Measurements from ENCODE around the gene YPEL4.
"Not testable (repeated sequence)": the region's sequence is repeated elsewhere in the genome, so short reads cannot be mapped to it uniquely, and the experiment has no call there.

The YPEL4 gene, protein sequence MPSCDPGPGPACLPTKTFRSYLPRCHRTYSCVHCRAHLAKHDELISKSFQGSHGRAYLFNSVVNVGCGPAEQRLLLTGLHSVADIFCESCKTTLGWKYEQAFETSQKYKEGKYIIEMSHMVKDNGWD

DNA sequence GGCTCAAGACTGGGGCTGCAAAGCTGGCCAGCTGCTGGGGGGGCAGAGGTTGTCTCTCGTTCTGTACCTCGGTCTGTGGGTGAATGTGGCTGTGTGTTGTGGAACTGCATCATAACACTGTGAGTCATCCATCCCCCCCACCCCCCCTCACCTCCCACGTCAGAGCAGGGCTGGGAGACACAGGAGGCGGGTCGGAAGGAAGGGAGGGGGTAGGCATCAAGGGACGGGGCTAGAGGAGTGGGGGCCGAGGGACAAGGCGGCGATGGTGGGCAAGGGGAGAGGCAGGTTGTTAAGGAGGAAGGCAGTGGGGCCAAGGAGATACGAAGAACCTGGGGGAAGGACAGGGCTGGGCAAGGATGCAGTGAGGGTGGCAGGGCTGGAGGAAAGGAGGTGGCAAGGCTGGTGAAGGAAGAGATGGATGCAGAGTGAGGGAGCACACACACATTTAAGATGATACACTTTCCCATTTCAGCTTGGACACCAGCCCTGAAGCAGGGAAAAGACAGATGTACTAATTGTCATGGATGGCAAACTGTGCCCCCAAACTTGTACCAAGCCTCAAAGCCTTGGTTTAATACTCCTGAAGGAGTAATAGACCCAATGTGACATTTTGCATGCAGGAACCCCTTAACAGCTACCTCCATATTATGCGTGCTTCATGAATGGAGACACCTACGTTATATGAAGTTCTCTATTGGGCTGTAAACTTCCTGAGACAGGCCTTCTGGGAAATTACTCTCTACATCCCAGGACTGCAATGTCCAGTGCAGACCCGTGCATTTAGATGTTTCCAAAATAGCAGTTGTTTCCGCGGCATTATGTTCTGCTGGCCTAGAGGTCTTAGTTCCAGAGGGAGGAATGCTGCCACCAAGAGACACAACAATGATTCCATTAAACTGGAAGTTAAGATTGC, at the start of gene YPEL4:
YPEL4 (minus strand) TSS at position 87 of the 913 bp plus-strand sequence. CDS start 2,805 bp downstream, outside the sequence.
- peak; percentile 39 to 74 (median 70) for DNase-seq

DNA sequence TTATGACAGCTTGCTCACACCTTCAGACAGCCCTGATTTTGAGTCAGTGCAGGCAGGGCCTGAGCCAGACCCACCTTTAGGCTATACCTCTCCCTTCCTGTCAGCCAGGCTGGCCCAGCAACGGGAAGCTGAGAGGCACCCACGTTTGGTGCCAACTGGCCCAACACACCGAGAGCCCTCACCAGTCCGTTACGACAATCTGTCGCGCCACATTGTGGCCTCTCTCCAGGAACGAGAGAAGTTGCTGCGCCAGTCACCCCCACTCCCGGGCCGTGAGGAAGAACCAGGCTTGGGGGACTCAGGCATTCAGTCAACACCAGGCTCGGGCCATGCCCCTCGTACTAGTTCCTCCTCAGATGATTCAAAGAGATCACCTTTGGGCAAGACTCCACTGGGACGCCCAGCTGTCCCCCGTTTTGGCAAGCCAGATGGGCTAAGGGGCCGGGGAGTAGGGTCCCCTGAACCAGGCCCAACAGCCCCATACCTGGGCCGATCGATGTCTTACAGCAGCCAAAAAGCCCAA, 49.2 kb upstream of the YPEL4 start:
- no peak for DNase-seq

DNA sequence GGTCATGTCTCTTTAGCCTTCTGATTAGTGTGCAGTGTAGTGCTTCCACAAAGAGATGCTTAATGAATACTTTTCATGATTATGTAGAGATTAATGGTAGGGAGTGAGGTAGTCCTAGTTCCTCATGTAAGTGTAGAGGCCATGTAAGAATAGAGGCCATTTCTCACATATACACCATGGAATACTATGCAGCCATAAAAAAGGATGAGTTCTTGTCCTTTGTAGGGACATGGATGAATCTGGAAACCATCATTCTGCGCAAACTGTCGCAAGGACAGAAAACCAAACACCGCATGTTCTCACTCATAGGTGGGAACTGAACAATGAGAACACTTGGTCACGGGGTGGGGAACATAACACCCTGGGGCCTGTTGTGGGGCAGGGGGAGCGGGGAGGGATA, 40.8 kb upstream of the YPEL4 start:
- DNase-seq = not testable (repeated sequence)

DNA sequence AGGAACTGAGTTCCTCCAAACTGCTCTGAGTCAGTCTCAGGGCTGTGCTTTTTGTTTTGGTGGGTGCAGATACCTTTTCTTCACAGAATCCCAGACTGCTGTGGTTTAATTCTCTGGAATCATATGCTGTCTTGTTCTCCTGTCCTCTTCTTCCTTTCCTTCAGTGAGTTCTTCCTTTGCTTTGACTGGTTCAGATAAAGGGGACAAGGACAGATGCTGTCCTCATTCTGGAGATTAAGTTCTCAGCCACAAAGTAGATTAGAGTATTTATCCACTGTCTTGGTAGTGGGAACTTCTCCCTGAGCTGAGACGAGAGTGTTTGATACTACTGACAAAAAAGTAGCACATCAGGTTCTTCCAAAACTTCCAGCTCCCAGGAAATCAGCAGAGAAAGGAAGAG, 31.5 kb upstream of the YPEL4 start:
- no peak for DNase-seq

DNA sequence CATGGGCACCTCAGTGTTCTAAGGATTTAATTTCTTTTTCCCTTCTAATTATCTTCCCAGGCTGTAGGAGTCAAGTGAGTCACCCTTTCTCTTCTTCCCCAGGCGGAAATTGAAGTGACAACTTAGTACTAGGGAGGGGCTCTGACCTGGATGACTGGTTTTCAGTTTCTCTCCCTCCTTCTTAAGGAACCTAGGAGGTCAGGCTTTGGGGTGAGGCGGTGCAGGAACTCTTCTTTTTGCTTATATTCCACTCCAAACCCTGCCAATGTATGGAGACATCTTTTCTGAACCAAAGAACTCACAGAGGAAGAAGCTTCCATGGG, 30.8 kb upstream of the YPEL4 start:
- no peak for DNase-seq

DNA sequence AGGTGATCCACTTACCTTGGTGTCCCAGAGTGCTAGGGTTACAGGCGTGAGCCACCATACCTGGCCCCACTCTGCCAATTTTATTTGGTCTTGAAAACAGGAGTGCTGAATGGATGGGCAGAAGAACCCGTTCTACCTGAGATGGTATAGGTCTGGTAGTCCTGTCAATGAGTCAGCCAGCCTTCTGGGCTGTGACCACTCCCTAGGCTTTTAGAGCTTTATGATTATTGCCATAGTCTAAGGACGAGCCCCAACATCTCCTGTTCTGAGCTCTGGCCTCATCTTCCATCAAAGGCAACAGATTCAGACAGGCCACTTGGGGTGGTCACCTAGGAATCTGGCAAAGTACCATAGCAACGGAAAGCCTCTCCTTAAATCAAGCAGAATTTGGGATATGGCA, 29.7 kb upstream of the YPEL4 start:
- DNase-seq = no peak

DNA sequence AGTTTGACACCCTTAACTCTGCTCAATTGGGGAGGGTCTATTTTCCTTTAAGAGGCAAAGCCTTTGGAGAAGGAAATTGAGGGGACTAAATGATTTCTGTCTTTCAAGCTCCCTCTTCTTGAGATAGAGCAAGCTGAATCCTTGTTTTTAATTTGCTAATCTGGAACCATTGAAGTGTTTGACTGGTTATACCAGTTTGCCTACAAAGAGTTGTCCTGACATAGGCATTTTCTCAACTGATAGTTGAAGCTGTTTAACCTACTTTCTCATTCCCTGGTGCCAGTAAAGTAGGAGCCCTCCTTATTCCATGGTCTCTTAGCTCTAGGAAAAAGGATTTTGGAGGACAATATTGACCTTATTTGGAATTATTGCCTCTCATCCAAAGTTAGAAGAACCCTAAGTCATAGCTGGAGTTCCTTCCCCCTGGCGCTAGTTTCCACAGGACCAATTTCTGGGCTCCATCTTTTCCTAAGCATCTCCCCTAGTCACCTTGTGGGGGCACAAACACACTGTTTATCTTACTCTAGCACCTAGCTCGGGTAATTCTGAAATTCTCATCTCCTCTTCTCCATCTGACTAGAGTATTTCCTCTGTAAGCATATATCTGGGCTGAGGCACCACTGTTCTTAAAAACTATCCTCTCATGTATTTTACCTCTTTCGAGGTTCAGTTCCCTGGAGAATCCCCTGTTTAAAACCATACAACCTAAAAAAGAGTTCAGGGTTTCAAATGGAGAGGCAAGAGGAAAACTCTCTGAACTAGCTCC, 25.6 kb upstream of the YPEL4 start:
- no peak for DNase-seq

DNA sequence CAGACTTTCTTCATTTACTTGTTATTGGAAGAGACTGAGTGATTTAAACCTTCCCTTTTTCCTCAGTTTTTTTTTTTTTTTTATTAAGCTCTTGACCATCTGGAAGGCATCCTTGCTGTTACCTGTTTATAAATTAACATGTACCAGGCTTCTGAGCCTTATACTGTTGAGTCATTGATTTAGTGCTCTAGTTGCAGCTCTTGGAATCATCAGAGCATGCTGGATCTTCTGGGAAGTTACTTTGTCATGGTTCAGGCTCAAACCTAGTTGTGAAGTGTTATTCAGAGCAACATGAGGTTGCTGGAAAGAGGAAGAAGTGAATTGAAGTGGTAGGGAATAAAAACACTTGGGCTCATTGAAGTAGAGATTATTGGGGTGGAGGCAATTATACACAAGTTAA, 24.5 kb upstream of the YPEL4 start:
- no peak for DNase-seq

DNA sequence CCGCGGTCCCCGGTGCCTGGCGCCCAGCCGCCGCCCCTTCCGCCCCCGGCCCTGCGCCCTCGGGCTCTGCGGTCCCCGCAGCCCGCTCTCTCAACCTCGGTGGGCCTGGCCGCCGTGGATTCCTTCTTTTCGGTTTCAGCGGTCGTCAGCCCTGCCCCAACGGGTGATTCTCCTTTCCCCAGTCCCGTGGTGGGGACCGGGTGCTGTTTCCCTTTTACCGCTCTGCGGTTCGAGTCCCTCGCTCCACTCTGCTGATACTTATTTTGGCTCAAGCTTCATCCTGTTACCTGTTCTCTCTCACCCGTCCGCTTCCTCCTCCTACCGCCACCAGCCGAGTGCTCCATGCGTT, 18.7 kb upstream of the YPEL4 start:
- peak in 1 of 4 experiments; percentile 26 for DNase-seq

DNA sequence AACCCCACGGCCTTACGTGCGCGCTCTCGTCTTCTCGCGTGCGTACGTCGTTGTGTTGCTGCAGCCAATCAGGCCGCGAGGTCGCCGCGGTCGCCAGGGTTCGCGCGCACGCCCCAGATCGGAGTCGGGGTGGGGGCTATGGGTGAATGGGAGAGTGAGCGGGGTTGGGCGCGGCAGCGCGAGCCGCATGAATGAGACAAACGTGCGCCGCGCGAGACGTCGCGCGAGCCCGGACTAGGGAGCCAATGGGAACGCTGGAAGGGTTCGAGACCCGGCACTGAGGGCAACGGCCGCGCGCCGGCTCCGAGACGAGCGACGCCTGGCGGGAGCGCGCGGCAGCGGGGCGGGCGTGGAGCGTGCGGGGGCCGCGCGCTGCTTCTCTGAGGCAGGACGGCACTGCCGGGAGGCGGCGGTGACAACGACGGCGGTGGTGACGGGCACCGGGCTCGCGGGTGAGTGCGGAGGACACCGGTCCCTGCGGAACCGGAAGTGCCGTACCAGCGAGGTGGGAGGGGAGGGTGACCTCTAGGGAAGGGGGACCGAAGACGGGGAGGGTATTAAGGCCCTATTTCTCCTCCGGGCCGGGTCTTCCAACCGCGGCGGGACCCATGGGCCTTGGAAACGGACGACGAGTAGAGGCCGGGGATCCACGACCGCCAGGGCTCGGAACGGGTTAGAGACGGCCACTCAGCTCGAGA, 18.2 kb upstream of the YPEL4 start, which contains the start of gene ZDHHC5:
ZDHHC5 (plus strand) TSS at position 379 of the 698 bp plus-strand sequence. CDS start 4,977 bp downstream, outside the sequence.
- DNase-seq = peak; percentile 97 to 99 (median 98)

DNA sequence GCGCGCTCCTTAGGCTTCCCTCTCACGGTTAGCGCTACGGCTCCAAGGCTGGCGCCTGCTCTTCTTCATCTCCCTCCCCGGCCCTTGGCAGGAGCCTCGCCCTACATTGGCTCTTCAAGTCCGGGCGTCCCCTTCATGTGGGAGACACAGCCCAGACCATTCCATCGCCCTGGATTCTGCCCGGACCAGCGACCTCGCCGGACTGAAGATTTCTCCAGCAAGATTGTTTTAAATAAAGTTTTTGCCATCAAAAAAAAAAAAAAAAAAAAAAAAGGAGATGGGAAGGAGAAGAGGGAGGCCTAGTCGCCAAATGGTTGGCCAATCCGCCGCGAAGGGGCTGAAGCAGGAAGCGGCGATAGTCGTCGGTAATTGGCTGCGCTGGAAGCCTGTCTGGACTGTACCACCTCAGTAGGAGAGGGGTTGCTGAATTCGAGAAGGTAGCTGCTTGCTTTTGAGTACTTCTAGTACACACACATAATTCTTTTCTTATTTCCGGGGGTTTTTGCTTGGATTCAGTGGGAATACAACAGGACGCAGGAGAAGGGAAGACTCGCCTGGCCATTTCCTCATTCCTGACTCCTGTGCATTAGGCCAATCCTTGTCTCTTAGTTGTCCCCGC, 17.5 kb upstream of the YPEL4 start:
- peak; percentile 78 to 87 (median 83) for DNase-seq

DNA sequence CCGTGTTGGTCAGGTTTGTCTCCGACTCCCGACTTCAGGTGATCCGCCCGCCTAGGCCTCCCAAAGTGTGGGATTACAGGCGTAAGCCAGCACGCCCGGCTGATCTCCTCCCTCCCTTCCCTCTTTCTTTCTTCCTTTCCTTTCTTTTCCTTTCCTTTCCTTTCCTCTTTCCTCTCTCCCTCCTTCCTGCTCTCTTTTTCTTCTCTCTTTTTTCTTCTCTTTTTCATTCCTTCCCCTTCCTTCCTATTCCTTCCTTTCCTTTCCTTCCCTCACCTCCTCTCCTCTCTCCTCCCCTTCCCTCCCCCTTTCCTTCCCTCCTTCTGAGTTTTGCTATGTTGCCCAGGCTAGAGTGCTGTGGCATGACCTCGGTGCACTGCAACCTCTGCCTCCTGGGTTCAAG, 14.3 kb upstream of the YPEL4 start:
- DNase-seq = no peak

DNA sequence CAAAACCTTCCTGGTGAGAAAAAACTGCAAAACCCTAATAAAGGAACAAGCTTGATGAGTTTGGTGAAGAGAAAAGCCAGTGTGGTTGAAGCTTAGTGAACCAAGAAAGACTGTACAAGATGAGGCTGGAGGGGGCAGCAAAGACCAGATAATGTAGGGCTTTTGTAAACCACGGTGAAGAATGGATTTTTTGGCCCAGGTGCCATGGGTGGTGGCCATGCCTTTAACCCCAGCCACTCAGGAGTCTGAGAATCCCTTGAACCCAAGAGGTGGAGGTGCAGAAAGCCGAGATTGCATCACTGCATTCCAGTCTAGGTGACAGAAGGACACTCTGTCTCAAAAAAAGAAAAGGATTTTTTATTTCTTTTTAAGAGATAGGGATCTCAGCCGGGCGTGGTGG, 13.2 kb upstream of the YPEL4 start:
- no peak for DNase-seq

DNA sequence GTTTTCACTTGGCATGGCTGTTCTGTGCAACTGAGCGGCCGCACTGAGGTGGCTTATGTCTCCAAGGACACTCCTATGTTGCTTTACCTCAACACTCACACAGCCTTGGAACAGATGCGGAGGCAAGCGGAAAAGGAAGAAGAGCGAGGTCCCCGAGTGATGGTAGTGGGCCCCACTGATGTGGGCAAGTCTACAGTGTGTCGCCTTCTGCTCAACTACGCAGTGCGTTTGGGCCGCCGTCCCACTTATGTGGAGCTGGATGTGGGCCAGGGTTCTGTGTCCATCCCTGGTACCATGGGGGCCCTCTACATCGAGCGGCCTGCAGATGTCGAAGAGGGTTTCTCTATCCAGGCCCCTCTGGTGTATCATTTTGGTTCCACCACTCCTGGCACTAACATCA, 10.0 kb upstream of the YPEL4 start:
- DNase-seq = no peak

DNA sequence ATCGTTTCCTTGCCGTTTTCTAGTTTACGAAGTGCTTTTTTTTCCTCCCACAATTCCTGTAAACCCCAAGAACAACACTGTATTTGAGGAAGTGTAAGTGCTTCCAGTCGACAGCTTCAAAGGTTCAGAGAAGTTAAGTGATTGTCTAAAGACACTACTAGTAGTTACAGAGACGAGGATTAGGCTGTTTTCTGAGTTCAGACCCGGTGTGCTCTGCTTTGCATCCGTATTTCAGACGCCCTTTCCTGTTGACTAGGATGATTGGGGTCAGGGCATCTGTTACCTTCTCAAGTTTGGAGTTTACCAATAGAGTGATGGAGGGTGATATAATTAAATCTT, 8.3 kb upstream of the YPEL4 start:
- DNase-seq = no peak

DNA sequence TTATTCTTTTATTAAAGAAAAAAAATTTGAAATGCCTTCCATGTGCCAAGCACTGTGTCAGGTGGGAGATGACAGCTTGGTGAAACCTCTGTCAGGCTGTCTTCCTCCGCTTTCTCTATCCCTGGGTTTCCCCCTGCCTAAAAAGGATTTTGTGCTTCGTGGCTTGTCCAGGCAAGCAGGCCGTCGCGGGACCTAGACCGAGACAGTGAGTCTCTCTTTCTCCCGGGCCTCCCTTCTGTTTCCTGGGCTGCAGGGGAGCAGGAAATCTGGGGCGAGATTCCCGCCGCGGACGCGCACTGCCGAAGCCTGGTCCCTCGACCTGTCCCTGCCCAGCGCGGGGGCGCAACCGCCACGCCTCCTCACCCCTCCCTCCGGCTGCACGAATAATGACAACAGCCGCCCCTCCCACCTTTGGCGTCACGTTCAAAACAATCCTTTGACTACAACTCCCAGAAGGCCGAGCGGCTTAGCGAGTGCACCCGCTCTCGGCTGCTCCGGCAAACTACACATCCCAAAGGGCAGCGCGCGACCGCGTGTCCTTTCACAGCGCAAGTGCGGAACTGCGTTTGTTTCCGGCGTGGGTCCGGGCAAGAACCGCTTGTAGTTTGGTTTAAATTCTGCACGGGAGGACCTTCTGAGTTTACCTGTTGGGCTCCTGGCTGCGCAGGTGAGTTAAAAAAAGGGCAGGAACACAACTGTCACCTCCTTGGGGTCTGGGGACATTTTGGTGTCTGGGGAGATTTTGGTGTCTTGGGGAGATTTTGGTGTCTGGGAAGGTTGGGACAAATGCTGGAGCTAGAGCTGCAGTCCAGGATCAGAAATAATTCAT, 7.7 kb upstream of the YPEL4 start, which contains the start of gene CLP1:
CLP1 (plus strand) TSS at position 569 of the 829 bp plus-strand sequence. CDS start 1,715 bp downstream, outside the sequence.
- DNase-seq = peak; percentile 94 to 96 (median 95)

DNA sequence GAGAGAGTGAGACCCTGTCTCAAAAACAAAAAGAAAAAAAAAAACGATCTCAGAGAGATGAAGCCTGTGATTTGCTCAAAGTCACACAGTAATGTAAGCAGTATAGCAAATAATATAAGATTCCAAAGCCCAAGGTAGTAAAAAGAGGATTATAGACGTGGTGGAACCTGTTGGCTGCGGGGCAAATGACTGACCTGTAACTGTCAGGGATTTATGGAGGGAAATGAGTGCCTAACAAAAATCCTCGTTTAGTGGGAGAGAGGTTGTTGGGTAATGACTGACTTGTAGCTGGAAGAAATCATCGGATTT, 7.1 kb upstream of the YPEL4 start:
- DNase-seq = no peak

DNA sequence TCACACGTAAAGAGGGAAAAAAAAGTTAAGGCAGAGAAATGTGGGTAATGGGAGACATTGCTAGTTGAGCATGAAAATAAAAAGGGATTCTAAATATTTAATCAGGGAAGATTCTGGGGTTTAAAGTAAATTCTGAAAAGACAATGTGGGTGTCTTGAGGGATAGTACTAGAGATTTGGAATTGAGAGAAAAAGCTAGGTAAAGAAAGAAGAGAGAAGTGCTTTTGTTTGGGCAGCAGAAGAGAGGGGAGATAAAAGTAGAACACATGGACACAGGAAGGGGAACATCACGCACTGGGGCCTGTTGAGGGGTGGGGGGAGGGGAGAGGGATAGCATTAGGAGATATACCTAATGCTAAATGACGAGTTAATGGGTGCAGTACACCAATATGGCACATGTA, 3.5 kb upstream of the YPEL4 start:
- DNase-seq = no peak

DNA sequence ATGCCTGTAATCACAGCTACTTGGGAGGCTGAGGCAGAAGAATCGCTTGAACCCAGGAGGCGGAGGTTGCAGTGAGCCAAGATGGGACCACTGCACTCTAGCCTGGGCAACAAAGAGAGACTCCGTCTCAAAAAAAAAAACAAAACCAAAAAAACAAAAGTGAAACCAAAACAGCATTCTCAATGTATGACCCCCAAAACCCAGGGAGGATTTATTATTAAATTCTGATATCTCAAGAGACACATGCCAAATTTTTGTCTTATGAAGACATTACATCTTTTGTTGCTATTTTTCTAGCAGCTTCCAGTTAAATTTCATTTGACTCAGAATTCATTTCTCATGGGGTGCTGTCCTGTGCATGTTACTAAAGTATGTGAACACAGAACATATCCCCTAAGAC, 3.0 kb upstream of the YPEL4 start:
- DNase-seq = no peak

DNA sequence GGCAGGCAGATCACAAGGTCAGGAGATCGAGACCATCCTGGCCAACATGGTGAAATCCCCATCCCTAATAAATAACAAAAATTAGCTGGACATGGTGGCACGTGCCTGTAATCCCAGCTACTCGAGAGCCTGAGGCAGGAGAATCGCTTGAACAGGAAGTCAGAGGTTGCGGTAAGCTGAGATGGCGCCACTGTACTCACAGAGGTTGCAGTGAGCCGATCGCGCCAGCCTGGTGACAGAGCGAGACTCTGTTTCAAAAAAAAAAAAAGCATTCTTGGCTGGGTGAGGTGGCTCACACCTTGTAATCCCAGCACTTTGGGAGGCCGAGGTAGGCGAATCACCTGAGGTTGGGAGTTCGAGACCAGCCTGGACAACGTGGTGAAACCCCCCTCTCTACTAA, 2.5 kb upstream of the YPEL4 start:
- DNase-seq = not testable (repeated sequence)

DNA sequence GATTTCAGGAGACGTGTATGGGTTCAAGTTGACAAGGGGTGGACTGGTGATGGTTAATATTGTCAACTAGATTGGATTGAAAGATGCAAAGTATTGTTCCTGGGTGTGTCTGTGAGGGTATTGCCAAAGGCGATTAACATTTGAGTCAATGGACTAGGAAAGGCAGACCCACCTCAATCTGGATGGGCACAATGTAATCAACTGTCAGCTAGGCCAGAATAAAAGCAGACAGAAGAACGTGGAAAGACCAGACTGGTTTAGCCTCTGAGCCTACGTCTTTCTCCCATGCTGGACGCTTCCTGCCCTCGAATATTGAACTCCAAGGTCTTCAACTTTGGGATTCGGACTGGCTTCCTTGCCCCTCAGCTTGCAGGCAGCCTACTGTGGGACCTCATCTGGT, 1.7 kb upstream of the YPEL4 start:
- no peak for DNase-seq

DNA sequence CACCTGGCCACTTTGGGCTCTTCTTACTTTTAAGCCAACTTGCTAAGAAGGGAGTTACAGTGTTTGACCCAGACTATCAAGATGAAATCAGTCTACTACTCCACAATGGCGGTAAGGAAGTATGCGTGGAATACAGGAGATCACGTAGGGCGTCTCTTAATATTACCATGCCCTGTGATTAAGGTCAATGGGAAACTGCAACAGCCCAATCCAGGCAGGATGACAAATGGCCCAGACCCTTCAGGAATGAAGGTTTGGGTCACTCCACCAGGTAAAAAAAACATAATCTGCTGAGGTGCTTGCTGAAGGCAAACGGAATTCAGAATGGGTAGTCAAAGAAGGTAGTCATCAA, 1.0 kb upstream of the YPEL4 start:
- DNase-seq = no peak

All from activated CD4-positive, CD25-positive, alpha-beta regulatory T cell (primary cell).